ENCODE data around the gene PTPRT.

PTPRT gene

GRCh38 chr20:42097741-42098140 is 1092.0 kb downstream of the PTPRT start:
- no peaks in the 10 kb centered on the region for H3K79me2 ChIP-seq (ENCODE audit: insufficient read depth, low read length)
- no peaks in the 10 kb centered on the region for H3K9me2 ChIP-seq (replicated peaks; ENCODE audit: insufficient read depth, low read length)
- H2AFZ ChIP-seq (ENCODE audit: low read depth, low read length, severe bottlenecking) = no peak overlapping the region
- H3K9ac ChIP-seq (ENCODE audit: low read length) = no peak overlapping the region
- H3K27me3 ChIP-seq (ENCODE audit: low read length) = no peaks in the 10 kb centered on the region
- TF ChIP-seq CTCF (IDR thresholded peaks at IDR 0.05; ENCODE audit: insufficient read depth, low read length, poor library complexity, severe bottlenecking) = no peak
- TF ChIP-seq EZH2phosphoT487 (conservative IDR thresholded peaks at IDR 0.05; ENCODE audit: low read length) = no peak
- H3K4me3 ChIP-seq (ENCODE audit: insufficient read depth, low read length, poor library complexity, severe bottlenecking) = no peak overlapping the region
- no peaks in the 10 kb centered on the region for H4K20me1 ChIP-seq (ENCODE audit: low read depth, low read length)
- no peaks in the 10 kb centered on the region for H3K9me3 ChIP-seq (ENCODE audit: insufficient read depth, low read length)
- no peaks in the 10 kb centered on the region for H3F3A ChIP-seq (ENCODE audit: insufficient read depth)
- no peak overlapping the region for H3K4me2 ChIP-seq (ENCODE audit: low read depth, low read length, poor library complexity, severe bottlenecking)
- H3K27ac ChIP-seq (ENCODE audit: low read depth, low read length) = no peak overlapping the region
- H3K36me3 ChIP-seq (ENCODE audit: low read length) = no peaks in the 10 kb centered on the region

GRCh38 chr20:42095221-42095620 is 1094.5 kb downstream of the PTPRT start:
- H3K27me3 ChIP-seq (ENCODE audit: low read length) = no peaks in the 10 kb centered on the region
- H3K4me3 ChIP-seq (ENCODE audit: insufficient read depth, low read length, poor library complexity, severe bottlenecking) = no peak overlapping the region
- no peaks in the 10 kb centered on the region for H3F3A ChIP-seq (ENCODE audit: insufficient read depth)
- H4K20me1 ChIP-seq (ENCODE audit: low read depth, low read length) = no peaks in the 10 kb centered on the region
- H2AFZ ChIP-seq (ENCODE audit: low read depth, low read length, severe bottlenecking) = no peak overlapping the region
- H3K36me3 ChIP-seq (ENCODE audit: low read length) = no peaks in the 10 kb centered on the region
- H3K4me2 ChIP-seq (ENCODE audit: low read depth, low read length, poor library complexity, severe bottlenecking) = no peak overlapping the region
- H3K9me3 ChIP-seq (ENCODE audit: insufficient read depth, low read length) = no peaks in the 10 kb centered on the region
- TF ChIP-seq CTCF (IDR thresholded peaks at IDR 0.05; ENCODE audit: insufficient read depth, low read length, poor library complexity, severe bottlenecking) (no peak), EZH2phosphoT487 (conservative IDR thresholded peaks at IDR 0.05; ENCODE audit: low read length) (no peak)
- H3K9me2 ChIP-seq (replicated peaks; ENCODE audit: insufficient read depth, low read length) = no peaks in the 10 kb centered on the region
- no peak overlapping the region for H3K27ac ChIP-seq (ENCODE audit: low read depth, low read length)
- H3K79me2 ChIP-seq (ENCODE audit: insufficient read depth, low read length) = no peaks in the 10 kb centered on the region
- H3K9ac ChIP-seq (ENCODE audit: low read length) = no peak overlapping the region

DNA sequence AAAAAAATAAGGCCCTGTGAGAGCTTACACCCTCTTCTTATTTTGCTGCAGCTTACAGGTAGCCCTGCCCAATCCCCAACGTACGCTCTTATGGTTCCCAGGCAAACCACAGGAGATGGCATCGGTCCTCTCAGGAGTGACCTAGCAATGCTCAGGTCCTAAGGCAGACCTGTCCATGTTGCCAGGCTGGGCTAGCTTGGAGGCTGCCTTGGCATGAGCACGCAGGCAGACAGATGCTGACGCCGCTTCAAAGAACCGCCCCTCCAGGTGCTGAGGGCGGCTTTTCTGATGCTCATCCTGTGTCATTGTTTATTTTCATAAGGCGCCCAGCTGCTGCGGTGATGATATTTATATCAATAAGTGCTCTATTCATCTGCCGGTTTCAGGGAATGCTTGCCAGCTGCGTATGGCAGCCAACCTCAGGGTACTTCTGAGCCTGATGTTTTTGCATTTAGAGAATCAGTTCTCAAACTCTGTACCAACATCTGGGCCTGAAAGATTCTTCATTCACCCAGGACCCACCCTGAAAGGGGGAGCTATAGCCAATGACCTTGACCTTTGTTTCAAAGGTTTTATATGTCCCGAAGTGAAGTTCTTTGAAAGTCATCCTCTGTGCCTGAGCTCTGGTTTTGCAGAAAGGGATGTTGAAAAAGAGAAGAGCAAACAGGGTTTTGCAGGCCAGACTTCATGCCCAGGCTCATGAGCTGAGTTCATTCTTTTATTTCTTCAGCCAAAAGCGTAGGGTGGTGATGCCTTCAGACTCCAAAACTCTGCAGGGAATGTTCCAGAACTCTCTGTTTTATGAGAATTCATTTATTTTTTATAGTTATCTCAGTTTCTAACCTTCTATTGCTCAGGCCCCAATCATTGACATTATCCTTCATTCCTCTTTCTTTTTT is 1095.9 kb downstream of the PTPRT start:
- Histone ChIP-seq H3K4me2 (ENCODE audit: low read depth, low read length, poor library complexity, severe bottlenecking) (no peak overlapping the region), H3K9ac (ENCODE audit: low read length) (no peak overlapping the region), H4K20me1 (ENCODE audit: low read depth, low read length) (no peaks in the 10 kb centered on the region), H3K79me2 (ENCODE audit: insufficient read depth, low read length) (no peaks in the 10 kb centered on the region), H3K4me3 (ENCODE audit: insufficient read depth, low read length, poor library complexity, severe bottlenecking) (no peak overlapping the region), H3K36me3 (ENCODE audit: low read length) (no peaks in the 10 kb centered on the region), H2AFZ (ENCODE audit: low read depth, low read length, severe bottlenecking) (no peak overlapping the region), H3K27me3 (ENCODE audit: low read length) (no peaks in the 10 kb centered on the region), H3K9me2 (replicated peaks; ENCODE audit: insufficient read depth, low read length) (no peaks in the 10 kb centered on the region), H3F3A (ENCODE audit: insufficient read depth) (no peaks in the 10 kb centered on the region), H3K27ac (ENCODE audit: low read depth, low read length) (no peak overlapping the region), H3K9me3 (ENCODE audit: insufficient read depth, low read length) (no peaks in the 10 kb centered on the region)
- no peak for TF ChIP-seq CTCF (IDR thresholded peaks at IDR 0.05; ENCODE audit: insufficient read depth, low read length, poor library complexity, severe bottlenecking)
- no peak for TF ChIP-seq EZH2phosphoT487 (conservative IDR thresholded peaks at IDR 0.05; ENCODE audit: low read length)

All from SU-DHL-6 (cell line).